Mucosa of stomach (tissue), 1 donor: ENCODE data around the gene TRIM47.
A peak's percentile ranks its signal among the peaks of the same experiment; 100 is the strongest.

Experiments used
- H3K27me3 ChIP-seq: one replicate; pipeline ENCODE4 v1.7.0; 2013; ENCODE audit warnings: mild to moderate bottlenecking, low read length; ENCODE audit not compliant: control insufficient read depth, insufficient read depth
- H3K36me3 ChIP-seq: one replicate; pipeline ENCODE4 v1.7.0; 2013; ENCODE audit warnings: low read length; ENCODE audit not compliant: control insufficient read depth, insufficient read depth
- H3K4me1 ChIP-seq: one replicate; pipeline ENCODE4 v1.7.0; 2013; ENCODE audit warnings: mild to moderate bottlenecking, low read length; ENCODE audit not compliant: control insufficient read depth, insufficient read depth
- H3K4me3 ChIP-seq: one replicate; pipeline ENCODE4 v1.7.0; 2013; ENCODE audit warnings: low read length
- H3K9ac ChIP-seq: one replicate; pipeline ENCODE4 v1.7.0; 2013; ENCODE audit warnings: mild to moderate bottlenecking, low read length, moderate library complexity
- H3K9me3 ChIP-seq: one replicate; pipeline ENCODE4 v1.7.0; 2013; ENCODE audit warnings: mild to moderate bottlenecking, low read length, moderate library complexity; ENCODE audit not compliant: control insufficient read depth
- donor health status: Pancreatic carcinoma.

Gene TRIM47

DNA sequence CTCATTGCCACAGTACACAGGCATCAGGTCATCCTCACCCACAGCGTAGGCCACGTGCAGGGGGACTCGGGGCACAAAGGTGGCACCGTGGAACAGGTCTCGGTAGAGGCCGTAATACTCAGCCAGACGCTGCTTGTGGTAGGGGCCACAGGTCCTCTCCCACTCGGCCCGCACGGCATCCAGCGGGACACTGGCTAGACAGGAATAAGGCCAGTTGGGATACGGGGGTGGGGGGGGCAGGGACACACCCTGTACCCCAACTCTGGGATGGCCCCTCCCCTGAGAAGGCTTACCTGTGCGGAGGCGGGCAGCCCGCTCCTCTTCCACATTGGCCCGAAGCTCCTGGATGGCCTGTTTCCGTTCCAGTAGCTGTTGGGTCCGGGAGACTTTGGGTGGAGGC lies 23.3 kb upstream of the TRIM47 start:
- H3K27me3 ChIP-seq: no peaks in the 10 kb centered on the region
- H3K36me3 ChIP-seq: no peaks in the 10 kb centered on the region
- no peaks in the 10 kb centered on the region for H3K9me3 ChIP-seq
- H3K9ac ChIP-seq: no peak overlapping the region
- peaks cover 15% of the 10 kb centered on the region for H3K4me1 ChIP-seq
- no peak overlapping the region for H3K4me3 ChIP-seq

DNA sequence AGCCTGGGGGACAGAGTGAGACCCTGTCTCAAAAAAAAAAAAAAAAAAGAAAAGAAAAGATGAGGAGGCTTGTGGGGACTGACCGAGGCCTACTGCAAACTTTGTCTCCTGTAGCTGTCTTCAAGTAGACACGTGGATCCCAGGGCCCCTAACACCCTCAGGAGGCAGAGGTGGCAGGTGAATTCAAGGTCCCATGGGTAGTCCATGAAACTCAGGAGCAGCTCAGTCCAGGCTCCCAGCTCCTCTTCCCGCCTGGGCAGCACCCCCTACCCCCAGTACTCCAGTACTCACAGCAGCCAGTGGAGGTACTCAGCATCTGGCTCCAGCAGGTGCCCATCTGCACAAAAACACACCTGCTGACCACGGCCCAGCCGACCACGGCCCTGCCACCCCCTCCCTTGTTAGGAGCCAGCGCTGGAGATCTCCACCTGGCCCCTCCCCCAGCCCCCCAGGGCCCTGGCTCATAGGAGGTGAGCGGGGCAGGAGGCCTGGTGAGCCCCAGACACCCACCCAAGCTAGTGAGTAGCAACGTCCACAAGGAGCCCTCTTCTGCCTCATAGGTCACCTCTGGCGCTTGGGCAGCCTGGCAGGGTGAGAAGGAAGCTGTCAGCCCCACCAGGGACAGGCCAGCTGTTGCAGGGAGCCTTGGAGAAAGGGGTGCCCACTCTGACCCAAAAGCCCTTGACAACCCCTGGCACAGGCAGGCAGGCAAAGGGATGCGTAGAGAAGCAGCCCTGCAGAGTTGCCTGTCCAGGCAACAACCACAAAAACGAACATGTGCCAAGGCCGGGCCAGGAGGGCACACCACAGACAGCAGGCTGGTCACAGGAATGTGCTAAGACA lies 22.5 kb upstream of the TRIM47 start:
- no peaks in the 10 kb centered on the region for H3K27me3 ChIP-seq
- peaks cover 15% of the 10 kb centered on the region for H3K4me1 ChIP-seq
- H3K36me3 ChIP-seq: no peaks in the 10 kb centered on the region
- H3K9me3 ChIP-seq: no peaks in the 10 kb centered on the region
- no peak overlapping the region for H3K9ac ChIP-seq
- no peak overlapping the region for H3K4me3 ChIP-seq

DNA sequence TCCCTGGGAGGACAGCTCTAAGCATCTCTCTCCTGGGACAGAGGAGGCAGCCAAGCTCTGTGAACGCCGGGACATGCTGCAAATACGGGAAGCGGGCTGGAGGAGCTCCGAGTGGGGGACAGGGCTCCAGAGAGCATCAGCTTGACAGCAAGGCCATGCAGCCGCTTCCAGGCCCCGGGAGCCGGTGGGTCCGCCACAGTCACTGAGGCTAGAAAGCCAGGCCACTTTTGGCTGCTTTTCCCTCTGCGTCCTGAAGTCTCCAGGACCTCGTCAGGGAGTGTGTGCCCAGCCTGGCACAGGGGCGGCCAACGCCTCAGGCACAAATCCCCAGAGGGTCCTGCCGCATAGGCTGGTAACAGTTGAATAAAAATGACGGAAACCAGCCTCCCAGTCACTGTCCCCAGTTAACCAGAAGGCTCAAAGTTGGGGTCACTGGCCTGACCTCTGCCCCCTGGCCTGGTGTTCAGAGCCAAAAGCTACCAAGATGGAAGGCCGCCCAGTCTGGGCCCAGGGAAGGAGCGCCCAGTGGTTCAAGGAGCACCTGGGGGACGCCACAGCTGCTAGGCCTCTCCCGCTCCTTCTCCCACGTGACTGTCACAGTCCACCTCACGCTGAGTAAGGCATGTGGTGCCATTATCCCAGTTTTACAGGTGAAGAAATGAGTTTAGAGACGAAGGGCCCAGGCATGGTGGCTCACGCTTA lies 21.5 kb upstream of the TRIM47 start:
- Histone ChIP-seq H3K4me3 (no peak overlapping the region), H3K4me1 (peaks cover 25% of the 10 kb centered on the region), H3K9ac (no peak overlapping the region), H3K27me3 (no peaks in the 10 kb centered on the region), H3K9me3 (no peaks in the 10 kb centered on the region), H3K36me3 (no peaks in the 10 kb centered on the region)

DNA sequence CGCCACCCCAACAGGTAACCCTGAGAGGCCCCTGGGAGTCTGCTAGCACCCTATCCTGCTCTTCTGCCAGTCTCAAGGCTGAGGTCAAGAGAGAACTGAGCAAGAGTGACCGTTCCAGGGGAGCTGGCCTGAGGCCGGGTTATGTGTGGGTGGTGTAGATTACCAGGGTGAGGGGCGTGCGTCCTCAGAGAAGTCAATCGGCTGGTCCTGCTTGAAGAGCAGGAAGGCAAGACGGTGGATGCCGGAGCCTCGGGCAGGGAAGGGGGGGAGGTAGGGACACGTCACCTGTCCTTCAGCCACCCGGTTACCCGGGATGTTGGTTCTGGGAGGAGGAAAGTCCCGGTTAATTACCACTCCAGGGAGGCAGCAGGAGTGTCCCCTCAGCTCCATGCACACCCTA lies 21.0 kb upstream of the TRIM47 start:
- H3K4me1 ChIP-seq: peaks cover 31% of the 10 kb centered on the region
- H3K9ac ChIP-seq: no peak overlapping the region
- no peaks in the 10 kb centered on the region for H3K27me3 ChIP-seq
- H3K9me3 ChIP-seq: no peaks in the 10 kb centered on the region
- H3K4me3 ChIP-seq: no peak overlapping the region
- H3K36me3 ChIP-seq: no peaks in the 10 kb centered on the region

DNA sequence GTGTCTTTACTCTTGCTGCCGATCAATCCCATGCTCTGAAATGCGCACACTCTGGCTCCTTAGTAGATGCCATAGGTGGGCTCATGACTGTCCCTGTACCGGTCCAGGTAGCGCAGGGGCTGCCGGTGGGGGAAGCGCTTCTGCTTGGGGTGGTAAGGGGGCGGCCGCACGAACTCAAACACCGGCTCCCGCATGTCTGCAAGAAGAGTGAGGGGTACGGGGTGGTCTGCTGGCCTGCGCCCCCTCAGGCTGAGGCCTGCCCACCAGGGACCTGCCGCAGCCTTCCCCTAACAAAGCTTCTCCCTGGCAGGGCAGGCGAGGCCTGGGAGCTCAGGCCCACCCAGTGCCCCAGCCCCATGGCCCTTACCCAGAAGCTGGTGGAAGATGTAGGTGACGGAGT lies 20.4 kb upstream of the TRIM47 start:
- Histone ChIP-seq H3K27me3 (no peaks in the 10 kb centered on the region), H3K9me3 (no peaks in the 10 kb centered on the region), H3K4me1 (peaks cover 31% of the 10 kb centered on the region), H3K36me3 (no peaks in the 10 kb centered on the region), H3K4me3 (no peak overlapping the region), H3K9ac (no peak overlapping the region)

DNA sequence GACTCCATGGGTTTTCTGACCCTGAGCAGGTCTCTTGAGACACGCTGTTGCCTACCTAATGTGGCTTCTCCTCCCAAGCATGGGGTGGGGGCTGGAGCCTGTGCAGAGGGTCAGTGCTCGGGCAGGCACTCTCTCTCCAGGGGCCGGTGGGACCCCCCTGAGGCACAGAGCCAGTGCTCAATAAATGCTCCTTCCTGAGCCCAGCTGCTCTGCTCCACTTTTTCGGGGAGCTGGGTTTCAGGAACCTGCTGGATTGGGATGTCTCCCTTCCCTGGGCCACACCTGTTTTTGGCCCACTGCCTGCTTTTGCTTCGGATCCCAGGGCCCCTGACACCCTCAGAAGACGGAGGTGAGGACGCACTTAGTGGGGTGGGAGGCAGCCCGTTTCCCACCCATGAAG lies 19.7 kb upstream of the TRIM47 start:
- H3K4me3 ChIP-seq: no peak overlapping the region

DNA sequence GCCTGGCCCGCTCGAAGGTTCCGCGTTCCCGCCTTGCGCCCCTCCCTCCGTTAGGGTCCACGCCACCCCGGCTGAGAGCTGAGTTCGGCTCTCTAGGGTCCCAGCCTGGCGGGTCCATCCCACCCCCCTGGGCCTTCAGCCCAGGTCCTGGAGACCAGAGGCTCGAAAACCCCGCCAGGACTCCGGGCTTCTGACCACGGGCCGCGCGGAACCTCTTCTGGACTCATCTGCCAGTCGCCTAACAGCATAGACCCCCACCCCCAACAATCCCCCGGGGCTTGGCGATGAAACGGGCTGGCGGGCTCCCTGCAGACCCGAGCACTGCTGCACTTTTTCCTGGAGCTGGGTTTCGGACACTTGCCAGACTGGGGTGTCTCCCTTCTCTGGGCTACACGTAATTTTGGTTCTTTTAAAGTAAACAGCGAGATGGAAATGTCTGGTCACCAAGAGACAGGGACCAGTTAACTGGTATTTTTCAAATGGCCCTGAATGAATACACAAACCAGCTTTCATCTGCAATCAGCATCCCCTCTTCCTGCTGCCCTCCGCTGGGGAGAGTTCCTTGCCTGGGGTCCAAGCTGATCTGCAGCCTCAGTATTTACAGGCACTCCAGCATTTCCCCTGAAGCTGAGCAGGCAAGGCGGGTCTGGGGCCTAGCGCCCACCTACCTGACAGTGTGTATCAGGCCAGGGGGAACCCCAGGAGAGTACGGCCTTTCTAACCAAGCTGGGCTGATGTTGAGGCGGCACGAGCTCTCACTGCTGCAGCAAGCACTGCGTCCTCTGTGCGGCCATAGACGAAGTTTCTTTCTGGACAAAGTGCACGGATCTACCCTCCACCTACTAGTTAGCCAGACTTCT lies 19.0 kb upstream of the TRIM47 start:
- peaks cover 29% of the 10 kb centered on the region for H3K4me1 ChIP-seq
- H3K27me3 ChIP-seq: no peaks in the 10 kb centered on the region
- H3K4me3 ChIP-seq: no peak overlapping the region
- no peaks in the 10 kb centered on the region for H3K36me3 ChIP-seq
- H3K9ac ChIP-seq: peak overlapping the region; percentile 63
- H3K9me3 ChIP-seq: no peaks in the 10 kb centered on the region

More for the DNA sequence above, 19.7 kb upstream of the TRIM47 start:
- Histone ChIP-seq H3K4me1 (peaks cover 29% of the 10 kb centered on the region), H3K36me3 (no peaks in the 10 kb centered on the region), H3K9me3 (no peaks in the 10 kb centered on the region), H3K27me3 (no peaks in the 10 kb centered on the region), H3K9ac (no peak overlapping the region)

DNA sequence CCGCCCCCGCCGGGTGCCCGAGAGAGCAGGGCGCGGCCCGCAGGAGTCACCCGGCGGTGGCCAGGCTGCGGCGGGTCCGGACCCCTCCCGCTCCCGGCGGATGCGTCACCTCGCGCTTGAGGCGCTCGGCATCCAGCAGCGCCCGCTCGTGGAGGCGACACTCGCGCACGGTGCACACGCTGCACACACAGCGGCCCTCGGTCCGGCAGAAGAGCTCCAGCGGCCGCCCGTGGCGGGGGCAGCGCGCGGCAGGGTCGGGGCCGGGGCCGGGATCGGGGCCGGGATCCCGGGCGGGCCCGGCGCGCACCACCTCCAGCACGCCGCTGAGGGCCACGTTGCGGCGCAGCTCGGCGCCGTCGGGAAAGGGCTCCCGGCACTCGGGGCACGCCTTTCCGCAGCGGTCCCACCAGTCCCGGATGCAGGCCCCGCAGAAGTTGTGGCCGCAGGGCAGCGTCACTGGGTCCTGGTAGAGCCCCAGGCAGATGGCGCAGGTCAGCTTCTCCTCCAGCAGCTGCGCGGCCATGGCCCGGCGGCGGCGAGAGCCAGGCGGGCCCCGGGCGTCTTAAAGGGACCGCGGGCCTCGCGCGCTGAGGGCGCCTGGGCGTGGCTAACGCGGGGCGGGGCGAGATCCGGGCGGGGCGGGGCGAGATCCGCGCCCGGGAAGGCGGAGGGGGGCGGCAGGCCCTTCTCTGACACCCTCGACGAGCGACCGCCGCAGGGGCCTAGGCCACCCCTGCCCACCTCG lies 18.2 kb upstream of the TRIM47 start, which contains the start of gene TRIM65:
Gene TRIM65 (minus strand): TSS at position 537 of the 745 bp plus-strand sequence. CDS start 14 bp downstream, at position 523.
- H3K36me3 ChIP-seq: no peaks in the 10 kb centered on the region
- peak within 1 kb of the TSS; percentile 63 for H3K9ac ChIP-seq
- no peaks in the 10 kb centered on the region for H3K27me3 ChIP-seq
- no peaks in the 10 kb centered on the region for H3K9me3 ChIP-seq
- H3K4me1 ChIP-seq: peaks cover 29% of the 10 kb centered on the region
- peak within 1 kb of the TSS; percentile 20 for H3K4me3 ChIP-seq

DNA sequence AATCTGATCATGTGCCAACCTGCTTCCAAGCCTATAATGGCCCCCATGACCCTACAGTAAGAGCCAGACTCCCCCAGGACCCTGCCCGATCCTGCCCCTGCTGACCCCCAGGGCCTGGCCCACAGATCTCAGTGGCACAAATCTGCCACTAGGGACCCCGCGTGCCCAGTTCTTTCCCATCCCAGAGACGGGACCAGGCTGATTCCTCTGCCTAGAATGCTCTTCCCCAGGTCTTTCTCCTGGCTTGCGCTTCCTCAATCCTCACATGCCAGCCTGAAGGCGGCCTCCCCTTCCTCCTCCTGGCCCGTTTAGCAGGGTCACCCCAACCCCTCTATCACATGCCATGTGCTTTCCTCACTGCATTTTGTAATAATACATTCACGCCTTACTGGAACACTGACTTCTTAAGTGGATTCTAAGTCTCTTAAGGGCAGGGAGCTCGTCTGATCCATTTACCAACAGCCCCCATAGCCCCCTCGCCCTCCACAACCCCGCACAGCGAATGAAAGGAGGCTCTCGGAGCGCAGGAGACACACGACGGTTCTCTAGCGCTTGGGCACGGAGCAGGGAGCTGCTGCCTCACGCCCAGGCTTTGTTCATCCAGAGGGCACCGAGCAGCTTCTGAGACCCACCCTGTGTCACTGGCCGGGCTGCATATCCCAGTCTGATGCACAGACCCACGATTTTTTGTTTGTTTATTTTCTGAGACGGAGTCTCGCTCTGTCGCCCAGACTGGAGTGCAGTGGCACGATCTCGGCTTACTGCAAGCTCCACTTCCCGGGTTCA lies 17.2 kb upstream of the TRIM47 start:
- Histone ChIP-seq H3K36me3 (no peaks in the 10 kb centered on the region), H3K9ac (peak overlapping the region; percentile 63), H3K9me3 (no peaks in the 10 kb centered on the region), H3K27me3 (no peaks in the 10 kb centered on the region), H3K4me1 (peaks cover 29% of the 10 kb centered on the region), H3K4me3 (peak overlapping the region; percentile 20)

DNA sequence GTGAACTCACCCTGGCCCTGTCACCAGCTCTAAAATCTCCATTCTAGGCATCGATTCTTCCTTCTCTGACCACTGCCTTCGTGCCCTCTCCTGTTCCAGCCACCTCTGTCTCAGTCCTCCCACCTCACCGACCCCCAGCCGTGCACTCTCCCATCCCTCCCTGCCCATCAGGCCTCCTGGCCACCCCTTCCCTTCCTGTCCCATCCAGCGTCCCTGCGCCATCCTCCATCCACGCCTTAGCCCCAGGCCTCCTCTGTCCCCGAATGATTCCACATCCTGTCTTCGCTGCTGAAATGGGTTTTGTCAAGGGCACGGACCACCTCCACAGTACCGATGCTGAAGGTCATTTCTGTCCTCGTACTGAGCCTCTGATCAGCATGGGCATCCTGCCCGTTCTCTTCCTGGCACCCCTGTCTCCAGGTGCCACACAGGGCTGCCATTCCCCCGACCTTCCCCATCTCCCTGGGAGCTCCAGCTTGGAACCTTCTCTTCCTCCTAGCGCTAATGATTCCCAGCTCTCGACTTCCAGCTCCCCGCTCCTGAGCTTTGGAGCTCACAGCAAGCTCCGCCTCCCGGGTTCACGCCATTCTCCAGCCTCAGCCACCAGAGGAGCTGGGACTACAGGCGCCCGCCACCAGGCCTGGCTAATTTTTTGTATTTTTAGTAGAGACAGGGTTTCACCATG lies 15.8 kb upstream of the TRIM47 start:
- H3K9me3 ChIP-seq: no peaks in the 10 kb centered on the region
- peak overlapping the region; percentile 8 for H3K9ac ChIP-seq
- no peaks in the 10 kb centered on the region for H3K27me3 ChIP-seq
- H3K4me1 ChIP-seq: peaks cover 29% of the 10 kb centered on the region
- no peak overlapping the region for H3K4me3 ChIP-seq
- H3K36me3 ChIP-seq: no peaks in the 10 kb centered on the region
